Colon (tissue), 2 donors: ENCODE results near the gene SARDH.

ENCODE experiments used
- FAIRE-seq: peaks from 2 replicates; lab custom pipeline; 2012; peaks lifted over from hg19 to GRCh38; lab: Jason Lieb, UNC
- donor health status: control.
- donor health status: control.

SARDH gene, protein sequence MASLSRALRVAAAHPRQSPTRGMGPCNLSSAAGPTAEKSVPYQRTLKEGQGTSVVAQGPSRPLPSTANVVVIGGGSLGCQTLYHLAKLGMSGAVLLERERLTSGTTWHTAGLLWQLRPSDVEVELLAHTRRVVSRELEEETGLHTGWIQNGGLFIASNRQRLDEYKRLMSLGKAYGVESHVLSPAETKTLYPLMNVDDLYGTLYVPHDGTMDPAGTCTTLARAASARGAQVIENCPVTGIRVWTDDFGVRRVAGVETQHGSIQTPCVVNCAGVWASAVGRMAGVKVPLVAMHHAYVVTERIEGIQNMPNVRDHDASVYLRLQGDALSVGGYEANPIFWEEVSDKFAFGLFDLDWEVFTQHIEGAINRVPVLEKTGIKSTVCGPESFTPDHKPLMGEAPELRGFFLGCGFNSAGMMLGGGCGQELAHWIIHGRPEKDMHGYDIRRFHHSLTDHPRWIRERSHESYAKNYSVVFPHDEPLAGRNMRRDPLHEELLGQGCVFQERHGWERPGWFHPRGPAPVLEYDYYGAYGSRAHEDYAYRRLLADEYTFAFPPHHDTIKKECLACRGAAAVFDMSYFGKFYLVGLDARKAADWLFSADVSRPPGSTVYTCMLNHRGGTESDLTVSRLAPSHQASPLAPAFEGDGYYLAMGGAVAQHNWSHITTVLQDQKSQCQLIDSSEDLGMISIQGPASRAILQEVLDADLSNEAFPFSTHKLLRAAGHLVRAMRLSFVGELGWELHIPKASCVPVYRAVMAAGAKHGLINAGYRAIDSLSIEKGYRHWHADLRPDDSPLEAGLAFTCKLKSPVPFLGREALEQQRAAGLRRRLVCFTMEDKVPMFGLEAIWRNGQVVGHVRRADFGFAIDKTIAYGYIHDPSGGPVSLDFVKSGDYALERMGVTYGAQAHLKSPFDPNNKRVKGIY

DNA sequence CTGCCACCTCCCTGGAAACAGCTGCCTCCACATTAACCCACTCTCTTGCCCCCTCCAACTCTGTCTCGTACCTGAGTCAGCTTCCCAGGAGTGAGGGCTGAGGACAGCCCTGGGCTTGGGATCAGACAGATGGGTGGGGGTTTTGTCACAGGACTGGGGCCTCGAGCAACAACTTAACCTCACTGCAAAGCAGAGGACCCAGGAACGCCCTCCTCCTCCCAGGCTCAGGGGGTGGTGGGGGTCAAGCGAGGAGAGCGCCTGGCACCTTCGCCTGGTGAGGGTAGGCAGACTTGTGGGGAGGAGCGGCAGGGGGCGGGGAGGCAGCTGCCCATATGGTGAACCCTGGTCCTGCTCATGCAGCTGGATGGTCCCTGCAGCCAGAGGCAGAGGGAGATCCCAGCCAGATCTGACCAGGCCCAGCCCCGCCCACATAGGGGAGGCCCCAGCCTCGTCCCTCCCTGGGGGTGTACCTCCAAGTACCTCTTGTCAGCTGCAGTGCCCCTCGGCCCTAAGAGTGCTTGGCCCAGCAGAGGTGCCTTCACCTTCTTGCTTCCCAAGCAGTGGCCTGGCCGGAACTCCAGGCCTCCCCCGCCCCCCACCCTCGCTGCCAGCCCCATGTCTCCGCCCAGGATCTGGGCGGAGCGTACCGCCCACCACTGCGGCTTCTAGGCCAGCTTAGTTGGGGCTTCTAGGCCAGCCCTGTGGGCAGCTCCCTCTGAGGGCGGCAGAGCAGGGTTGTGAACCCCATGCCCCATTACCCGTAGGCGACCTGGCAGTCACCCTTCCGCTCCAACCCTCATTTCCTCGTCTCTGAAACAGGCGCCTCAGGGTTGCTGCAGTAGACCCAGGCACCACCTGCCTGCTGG lies at the start of gene SARDH:
TSS of gene SARDH (minus strand) at position 579 of the 866 bp plus-strand sequence. CDS start 4,179 bp downstream, outside the sequence.
- FAIRE-seq = no peak

DNA sequence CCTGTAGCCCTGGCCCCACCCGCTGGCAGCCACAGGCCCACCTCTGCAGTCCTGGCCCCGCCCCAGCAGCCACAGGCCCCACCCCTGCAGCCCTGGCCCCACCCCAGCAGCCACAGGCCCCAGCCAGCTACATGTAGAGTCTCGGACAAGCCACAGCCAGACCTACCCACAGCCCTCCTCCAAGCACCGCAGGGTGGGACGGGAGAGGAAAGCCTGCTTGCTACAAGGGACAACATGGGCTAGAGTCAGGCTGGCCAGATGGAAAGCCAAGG lies 49.5 kb upstream of the SARDH start:
- no peak for FAIRE-seq

DNA sequence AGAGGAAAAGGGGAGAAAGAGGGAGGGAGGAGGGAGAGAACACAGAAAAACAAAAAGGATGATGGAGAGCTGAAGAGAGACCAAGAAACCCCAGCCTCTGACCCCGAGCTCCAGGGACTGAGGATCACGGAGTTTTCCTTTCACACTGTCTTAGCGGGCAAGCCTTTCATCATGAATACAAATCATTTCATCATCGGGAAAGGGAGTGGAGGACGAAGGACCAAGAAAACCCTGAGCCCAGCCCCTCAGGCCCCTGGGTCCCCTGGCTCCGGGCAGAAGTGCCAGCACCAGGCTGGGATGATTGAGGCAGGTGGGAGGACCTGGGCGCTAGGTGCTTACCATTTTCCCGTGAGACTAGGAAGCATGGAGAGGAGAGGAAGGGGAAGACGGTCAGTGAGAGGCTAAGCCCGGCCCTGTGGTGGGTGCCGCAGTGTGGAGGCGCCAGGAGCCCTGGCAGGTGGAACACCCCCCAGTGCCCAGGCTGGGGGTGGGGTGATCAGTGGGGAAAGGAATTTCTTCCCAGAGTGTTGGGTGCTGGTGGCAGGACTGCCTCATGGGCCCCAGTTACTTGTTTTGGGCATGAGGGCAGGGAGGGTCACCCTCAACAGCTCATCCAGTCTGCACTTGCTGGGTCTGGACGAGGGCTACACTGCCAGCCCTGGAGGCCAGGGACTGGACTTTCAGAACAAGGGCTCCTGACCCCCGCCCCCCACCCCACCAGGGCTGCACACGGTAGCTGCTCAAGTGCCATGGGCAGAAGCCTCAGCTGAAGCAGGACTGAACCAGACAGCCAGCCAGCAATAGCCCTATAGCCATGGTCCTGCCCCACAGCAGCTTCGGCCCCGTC lies 49.0 kb upstream of the SARDH start:
- no peak for FAIRE-seq

DNA sequence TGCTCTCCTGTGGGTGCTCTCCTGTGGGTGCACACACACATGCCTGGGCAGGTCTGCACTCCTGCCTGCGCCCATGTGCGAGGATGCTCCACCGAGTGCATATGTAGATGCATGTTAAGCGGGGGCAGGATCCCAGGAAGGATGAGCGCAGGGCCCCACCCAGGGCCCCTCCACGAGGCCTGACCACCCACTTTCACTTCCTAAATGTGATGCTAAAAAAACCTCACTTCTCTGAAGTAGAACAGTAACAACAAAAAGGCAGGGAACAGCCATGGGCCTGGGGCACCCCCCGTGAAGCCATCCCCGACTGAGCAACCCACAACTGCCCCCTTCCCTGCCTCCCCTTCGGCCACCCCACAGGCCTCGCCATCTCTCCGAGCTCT lies 48.2 kb upstream of the SARDH start:
- FAIRE-seq = no peak

DNA sequence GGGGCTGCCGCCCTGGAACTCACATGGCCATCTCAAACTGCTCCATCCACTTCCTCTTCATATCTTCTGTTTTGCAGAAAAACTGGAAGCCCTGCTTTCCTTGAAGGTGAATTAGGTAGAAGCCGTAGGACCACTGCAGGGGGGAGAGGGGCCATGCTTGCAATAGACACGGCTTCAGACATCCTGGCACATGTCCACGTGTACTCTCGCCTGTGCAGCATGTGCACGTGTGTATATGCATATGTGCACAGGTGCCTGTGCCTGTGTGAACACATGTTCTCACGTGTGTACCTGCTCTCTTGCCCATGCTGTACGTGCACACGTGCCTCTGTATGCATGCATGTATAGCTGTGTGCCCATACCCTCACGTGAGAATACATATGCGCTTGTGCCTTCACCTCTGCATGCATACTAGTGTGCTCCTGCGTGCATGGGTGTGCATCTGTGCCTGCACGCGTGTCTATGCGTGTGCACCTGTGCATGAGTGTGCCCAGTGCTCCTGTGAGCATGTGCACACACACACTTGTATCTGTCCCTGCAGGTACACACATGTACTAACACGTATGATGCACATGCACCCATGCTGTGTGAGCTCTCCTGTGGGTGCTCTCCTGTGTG lies 47.7 kb upstream of the SARDH start:
- FAIRE-seq = no peak

DNA sequence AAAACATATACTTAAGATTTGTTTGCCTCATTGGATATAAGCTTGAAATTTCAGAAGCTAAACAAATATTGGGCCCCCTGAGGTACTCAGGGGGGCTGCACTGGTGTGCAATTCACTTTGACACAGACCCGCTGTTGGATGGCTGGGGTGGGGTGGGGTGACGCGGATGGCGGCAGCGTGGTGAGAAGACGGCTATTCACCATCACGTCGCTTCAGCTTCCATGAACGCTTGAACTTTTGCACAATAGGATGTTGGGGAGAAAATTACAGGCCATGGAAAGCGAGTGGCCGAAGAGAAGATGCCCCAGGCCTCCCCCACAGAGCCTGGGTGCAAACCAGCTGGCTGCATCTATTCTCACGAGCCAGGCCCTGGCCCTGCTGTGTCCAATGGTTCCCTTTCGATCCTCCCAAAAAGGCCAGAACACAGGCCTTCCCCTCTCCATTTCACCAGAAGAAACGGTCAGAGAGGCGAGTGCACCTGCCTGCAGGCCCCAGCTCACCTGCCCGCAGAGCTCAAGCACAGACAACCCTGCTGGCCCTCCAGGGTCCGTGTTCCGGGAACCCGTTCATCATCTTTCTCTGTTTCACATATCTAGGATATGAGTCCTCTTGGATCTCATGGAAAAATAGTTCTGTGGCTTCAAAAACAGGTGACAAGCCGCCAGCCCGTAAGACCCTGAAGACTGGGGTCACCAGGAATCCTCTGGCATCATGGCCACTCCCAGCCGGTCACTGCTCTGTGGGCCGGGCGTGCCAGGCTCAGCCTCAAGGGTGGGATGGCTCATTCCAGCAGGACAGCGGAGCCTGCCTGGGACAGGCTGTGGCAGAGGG lies 46.8 kb upstream of the SARDH start:
- no peak for FAIRE-seq

DNA sequence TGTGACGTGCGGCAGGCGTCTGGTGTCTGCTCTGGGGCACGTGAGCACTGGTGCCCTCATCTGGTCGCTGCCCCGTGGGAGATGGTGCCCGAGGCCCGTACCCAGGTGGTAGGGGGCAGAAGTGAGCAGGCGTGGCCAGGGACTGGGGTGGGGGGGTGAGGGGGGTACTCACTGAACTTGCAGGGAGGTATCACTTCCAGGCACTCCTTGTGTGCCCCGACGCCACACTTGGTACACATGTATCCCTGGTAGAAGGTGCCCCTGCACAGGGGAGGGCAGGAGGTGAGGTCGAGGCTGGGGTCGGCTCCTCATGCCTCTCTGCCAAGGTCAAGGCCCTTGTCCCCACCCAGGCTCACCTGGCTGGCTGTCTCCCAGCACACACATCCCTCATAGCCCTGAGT lies 45.2 kb upstream of the SARDH start:
- FAIRE-seq = no peak

DNA sequence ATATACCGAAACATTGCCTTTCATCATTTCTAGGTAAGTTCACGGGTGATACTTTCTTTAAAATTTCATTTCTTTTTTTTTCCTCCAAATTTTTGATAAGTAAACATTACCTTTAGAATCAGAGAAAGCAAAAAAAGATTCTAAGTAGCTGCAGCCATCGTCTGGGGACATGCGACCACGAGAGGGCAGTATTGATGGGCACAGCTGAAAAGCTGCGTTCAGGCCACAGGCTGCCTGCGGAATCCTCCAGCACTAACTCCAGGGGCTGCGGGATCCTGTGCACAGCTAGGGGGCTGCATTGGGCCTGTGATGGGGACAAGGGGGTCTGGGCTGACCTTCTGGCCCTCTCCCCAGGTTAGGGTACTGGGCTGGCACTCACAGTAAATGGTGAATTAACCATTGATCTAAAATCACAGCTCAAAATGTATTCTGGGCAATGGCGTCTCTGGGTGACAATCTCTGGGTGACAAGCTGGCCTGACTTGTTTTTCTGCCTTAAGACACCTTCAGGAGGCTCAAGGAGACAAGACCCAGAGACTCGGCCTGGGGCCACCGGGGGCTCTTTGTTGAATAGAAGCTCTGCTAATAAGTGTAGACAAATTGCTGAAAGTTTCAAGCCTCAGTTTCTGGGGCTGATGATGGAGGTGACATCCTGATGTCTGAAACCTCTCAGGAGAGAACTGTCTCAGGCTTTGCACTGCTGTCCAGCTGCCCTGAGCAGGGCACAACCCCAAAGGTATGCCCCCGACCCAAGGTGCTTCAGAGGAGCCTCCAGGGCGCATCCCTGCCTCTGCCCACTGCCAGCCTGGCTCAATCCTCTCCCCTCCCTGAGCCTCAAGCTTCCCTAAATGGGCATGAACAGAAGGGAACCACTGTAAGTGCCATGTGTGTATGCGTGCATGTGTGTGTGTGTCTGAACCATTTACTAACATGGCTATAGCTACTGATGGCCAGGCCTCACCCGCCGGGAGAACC lies 44.3 kb upstream of the SARDH start:
- FAIRE-seq = no peak

DNA sequence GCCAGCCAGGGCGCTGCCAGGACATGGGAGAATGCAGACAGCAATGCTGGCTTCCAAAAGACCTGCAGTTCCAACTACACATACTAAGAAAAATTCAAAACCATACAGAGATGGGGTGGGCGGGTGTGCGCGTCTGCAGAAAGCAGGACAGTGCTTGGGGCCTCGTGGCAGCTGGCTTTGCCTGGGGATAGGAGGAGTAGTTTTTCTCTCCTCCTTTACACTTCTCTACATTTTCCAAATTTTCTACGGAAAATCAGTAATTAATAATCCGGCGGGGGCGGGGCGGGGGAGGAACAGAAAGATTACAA lies 43.6 kb upstream of the SARDH start:
- no peak for FAIRE-seq

DNA sequence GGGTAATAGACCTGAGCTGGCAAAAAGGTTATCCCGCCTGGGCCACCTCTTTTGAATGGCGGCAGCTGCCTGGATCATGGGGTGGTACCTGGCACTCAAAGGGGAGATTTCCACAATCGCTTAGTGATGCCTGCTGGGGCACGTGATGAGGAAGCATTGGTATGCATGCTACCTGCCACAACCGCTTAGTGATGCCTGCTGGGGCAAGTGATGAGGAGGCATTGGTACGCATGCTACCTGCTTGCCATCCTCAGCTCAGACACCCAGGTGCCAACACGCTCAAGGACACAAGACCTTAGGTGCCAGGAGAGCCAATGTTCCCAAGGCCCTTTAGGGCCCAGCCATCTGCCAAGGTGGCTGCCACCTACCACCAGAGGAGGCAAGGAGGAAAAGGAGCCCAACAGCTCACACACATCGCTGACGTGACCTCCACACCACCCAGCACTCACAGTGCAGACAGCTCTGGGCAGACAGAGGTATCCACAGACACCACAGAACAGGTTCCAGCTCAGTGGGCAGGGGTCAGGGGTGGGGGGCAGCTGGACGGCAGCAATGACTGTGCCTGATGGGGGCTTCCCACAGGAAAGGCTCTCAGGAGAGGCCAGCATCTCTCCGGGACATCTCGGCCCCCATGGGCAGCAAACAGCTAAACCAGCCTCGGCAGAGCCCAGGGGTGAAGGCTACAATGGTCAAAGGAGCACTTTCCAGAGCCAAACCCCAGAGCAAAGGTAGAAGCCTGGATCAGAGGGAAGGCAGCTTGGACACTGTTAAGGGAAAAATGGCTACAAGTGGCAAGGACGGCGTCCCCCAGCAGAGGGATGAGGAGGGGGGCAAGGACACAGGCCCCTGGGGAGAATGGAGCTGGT lies 43.0 kb upstream of the SARDH start:
- no peak for FAIRE-seq

DNA sequence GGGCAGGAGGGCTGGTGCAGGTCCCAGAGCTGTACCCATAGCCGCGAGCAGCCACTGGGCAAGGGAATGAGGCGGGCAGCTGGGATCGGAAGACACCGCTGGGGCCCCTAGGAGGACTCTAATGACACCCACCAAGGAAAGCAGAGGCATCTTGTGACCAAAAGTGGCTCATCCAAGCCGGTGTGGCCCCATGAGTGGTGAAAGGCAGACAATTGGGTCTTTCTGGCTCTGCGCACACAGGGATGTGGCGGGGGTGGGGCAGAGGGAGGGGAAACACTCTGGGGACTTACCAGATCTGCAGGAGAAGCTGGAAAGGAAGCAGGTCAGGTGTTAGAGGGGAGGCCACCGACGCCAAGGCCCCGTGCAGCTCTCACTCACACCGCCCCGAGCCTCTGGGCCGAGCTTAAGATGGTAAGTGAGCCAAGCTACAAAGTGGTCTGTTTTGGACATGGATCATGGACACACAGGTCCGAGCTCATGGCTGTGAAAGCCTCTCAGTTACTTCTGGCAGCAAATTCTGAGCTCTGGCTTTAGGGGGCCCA lies 42.3 kb upstream of the SARDH start:
- no peak for FAIRE-seq

DNA sequence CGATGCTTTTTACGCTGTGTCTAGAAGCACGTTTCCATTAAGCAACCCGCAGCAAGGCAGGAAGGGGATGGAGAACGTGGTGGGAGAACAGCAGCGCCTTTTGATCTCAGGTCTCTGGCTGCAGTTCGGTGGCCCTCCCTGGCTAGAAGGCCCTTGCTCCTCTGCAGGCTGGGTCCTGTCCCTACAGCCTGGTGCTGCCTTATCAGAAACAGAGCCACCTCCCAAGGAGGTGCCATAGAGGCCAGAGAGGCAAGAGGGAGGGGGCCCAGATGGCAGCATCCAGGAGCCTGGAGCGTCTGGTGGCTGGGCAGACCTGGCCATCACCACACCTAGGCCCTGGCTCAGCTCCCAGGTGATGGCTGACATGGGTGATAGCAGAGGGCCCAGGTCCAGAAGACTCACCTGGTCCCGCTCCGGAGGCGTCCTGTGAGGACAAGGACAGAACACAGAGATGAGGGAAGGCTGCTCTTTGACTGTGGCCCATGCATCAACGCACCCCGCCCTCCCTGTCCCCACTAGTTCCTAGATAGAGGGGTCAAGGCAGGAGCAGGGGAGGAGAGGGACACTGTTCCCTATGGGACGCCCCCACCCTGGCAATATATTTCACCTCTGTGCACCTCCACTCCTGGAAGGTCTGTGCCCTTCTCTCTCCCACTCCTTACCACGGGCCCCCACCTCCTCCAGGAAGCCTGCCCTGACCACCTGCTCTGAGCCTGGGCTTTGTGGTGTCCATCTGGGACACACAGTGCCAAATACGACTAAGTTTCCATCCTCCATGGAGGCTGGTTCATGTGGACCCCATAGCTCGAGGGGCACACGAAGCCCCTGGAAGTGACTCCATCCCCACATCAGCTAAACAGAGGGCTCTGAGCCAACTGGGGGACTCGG lies 41.6 kb upstream of the SARDH start:
- no peak for FAIRE-seq

DNA sequence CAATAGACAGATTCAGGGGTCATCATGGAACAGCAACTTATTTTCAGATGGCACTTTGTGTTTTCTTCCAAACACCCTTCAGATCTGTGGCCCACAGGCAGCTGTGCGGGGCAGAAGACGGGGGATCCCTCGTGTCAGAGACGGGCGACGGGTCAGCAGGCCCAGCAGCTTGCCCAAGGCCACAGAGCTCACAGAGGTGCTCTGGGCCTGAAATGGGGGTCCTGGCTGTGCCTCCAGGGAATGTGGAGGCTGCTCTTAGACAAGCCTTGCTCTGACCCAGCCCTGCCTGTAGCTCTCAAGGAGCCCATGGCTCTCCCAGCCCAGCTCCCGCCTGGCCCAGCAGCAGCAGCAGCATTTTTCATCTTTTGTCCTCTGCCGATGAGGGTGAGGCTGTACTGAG lies 40.9 kb upstream of the SARDH start:
- no peak for FAIRE-seq

DNA sequence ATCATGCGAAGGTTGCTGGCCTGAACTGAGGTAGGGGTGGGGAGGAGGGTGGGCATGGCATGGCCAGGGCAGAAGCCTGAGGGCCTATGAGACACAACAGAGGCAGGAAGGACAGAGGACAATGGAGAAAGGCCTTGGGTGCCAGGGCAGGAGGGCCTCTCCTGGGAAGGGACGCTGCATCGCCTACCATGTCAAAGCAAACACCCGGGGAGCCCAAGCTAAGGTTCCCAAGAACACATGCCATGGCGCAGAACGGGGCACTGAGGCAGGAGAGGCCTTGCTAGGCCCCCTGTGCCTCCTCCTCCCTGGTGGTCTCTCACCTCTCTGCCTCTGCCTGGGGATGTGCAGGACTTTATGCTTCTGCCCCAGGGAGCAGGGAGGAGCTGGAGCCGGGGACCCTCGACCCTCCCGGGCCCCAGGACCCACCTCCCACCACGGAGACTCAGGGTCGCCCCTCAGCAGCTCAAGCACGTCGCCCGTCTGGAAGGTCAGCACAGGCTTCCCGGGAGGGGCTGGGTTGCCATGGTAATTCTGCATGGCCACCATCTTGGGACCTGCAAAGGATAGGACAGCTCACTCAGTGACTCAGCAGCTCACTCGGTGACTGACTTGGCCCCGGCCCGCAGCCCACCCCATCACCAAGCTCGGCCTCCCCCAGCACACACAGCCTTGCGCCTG lies 40.3 kb upstream of the SARDH start:
- FAIRE-seq = no peak

DNA sequence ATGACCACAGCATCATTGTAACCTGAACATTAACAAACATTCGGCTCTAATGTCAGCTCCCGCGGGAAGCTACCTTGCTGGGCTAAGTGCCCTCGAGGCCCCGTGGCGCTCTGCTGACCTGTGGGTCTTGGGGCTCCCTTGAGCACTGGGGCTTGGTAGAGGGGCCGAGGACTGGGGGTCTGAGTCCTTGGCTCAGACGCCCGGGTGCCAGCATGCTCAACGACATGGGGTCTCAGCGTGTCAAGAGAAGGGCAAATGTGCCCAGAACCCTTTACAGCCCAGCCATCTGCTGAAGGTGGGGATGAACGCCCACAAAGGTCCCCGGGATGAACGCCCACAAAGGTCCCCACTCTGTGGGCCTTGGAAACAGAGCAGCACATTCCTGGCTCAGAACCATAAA lies 39.7 kb upstream of the SARDH start:
- FAIRE-seq = no peak

DNA sequence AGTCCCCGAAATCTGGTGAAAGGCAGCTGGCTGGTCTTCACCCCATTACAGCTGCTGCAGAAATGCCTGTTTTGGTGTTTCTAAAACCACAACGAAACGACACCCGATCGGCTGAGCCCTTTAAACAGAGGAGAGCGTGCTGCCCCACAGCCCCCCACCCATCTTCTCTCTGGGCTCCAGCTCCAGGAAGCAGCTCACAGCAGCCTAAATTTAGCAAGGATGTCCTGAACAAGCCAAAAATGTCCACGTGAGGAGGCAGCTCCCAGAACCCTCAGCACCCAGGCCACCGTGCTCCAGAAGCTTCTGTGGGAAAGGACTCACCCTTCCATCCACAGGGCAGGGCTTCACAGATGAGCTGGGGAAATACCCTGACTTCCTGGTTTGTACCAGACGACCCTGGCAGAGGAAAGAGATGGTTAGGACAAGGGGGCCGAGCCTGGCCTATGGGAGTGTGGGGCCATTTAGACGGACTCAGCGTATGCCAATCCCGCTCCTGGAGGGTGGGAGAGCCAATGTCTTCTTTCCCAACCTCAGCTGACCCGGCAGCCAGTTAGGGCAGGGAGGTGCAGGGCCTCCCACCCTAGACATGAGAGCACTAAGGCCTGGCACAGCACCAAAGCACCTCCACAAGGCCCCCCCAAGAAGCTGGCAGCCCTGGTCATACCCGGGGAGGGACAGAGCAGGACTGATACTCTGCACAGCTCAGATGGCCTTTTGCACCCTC lies 39.1 kb upstream of the SARDH start:
- FAIRE-seq = no peak
